ENCODE measurements around the gene IFI6. TPM values are rescaled to one million over a fixed set of nuclear protein-coding genes. Genes with fewer than 3 reads are reported as not detected.
"Not testable (repeated sequence)": the region's sequence is repeated elsewhere in the genome, so short reads cannot be mapped to it uniquely, and the experiment has no call there.

Gene IFI6
- total and polyA plus RNA-seq, 2 donors (not counting 1 experiment from before 2014, with no cell fraction given), result 11.7 to 12.0 TPM

- H3K27ac Mint-ChIP-seq; H3K9ac ChIP-seq (ENCODE audit: low read length); H3K4me2 ChIP-seq (replicated peaks; ENCODE audit: low read depth, low read length, poor library complexity, severe bottlenecking); H3K27me3 Mint-ChIP-seq; H4K20me1 ChIP-seq (ENCODE audit: control insufficient read depth, insufficient read depth, low read length, poor library complexity, severe bottlenecking); H2AFZ ChIP-seq (ENCODE audit: insufficient read depth, low read depth, low read length, poor library complexity, severe bottlenecking); intact Hi-C loops (cut with micrococcal nuclease); DNase-seq; H3K4me3 ChIP-seq (ENCODE audit: control extremely low read depth in 1 of 5, extremely low read depth in 1 of 5, insufficient read depth in 1 of 5, low read depth in 2 of 5, low read length in 4 of 5); H3K27me3 ChIP-seq (replicated peaks in 1 of 4; ENCODE audit: control extremely low read depth in 1 of 4, control insufficient read depth in 3 of 4, insufficient read depth in 4 of 4, low read length in 3 of 4); H3K4me3 Mint-ChIP-seq; H3K9me3 ChIP-seq (ENCODE audit: control extremely low read depth in 1 of 3, control insufficient read depth in 2 of 3, insufficient read depth in 1 of 3, low read length in 2 of 3); ATAC-seq (ENCODE audit: low read depth); H3K9me3 Mint-ChIP-seq (ENCODE audit: insufficient read depth): not testable (repeated sequence)
- POLR2A ChIA-PET, result interaction anchor here (0.7 to 1.1 kb wide), 4 partner anchors 14 to 35 kb away, joined by 3 to 9 read pairs (median 4); no protein-coding TSS in a partner anchor
- Histone ChIP-seq H3K27ac (ENCODE audit: low read length in 2 of 2) (peak overlapping the region in 1 of 2 donors; percentile 75), H3K79me2 (ENCODE audit: control insufficient read depth, insufficient read depth, low read length) (peaks cover 30% of the 10 kb centered on the region), H3K4me1 (ENCODE audit: control insufficient read depth in 2 of 2, insufficient read depth in 2 of 2, low read length in 2 of 2) (peaks cover 94 to 100% of the 10 kb centered on the region in 2 donors), H3K36me3 (replicated peaks in 1 of 2; ENCODE audit: control extremely low read depth in 1 of 2, control insufficient read depth in 1 of 2, extremely low read depth in 1 of 2, insufficient read depth in 2 of 2, low read length in 1 of 2) (peaks cover 0 to 22% of the 10 kb centered on the region in 2 experiments)
- peaks cover 61% of the 10 kb centered on the region for H3K4me1 Mint-ChIP-seq
- 95% methylated on average over 4 of the region's 4 CpGs for WGBS (ENCODE audit: insufficient coverage)
- CTCF ChIA-PET, result interaction anchor here (1.1 to 6.1 kb wide), 3 partner anchors 21 to 232 kb away, joined by 3 to 51 read pairs (median 7); no protein-coding TSS in a partner anchor
These were observed 44.3 kb downstream of the IFI6 start for GRCh38 chr1:27627733-27628132.

DNA sequence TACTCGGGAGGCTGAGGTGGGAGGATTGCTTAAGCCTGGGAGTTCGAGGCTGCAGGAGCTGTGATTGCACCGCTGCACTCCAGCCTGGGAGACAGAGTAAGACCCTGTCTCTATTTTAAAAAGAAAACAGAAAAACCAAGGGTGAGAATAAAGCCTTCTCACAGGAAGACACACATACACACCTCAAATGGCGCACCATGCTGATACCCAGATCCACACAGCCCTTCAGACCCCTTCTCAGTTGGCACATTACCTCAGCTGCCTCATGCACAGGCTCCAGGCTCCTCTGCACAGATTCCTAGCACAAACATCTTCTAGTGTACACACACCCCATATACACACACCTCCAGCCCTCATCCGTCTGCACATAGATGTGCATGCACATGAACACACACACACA is 44.9 kb downstream of the IFI6 start:
- Histone ChIP-seq H3K79me2 (ENCODE audit: control insufficient read depth, insufficient read depth, low read length) (peaks cover 30% of the 10 kb centered on the region), H4K20me1 (ENCODE audit: control insufficient read depth, insufficient read depth, low read length, poor library complexity, severe bottlenecking) (peaks cover 4% of the 10 kb centered on the region), H3K9me3 (ENCODE audit: control extremely low read depth in 1 of 3, control insufficient read depth in 2 of 3, insufficient read depth in 1 of 3, low read length in 2 of 3) (no peaks in the 10 kb centered on the region), H3K4me1 (ENCODE audit: control insufficient read depth in 2 of 2, insufficient read depth in 2 of 2, low read length in 2 of 2) (peaks cover 87 to 99% of the 10 kb centered on the region in 2 donors), H3K4me2 (replicated peaks; ENCODE audit: low read depth, low read length, poor library complexity, severe bottlenecking) (peak overlapping the region; percentile 91), H3K36me3 (replicated peaks in 1 of 2; ENCODE audit: control extremely low read depth in 1 of 2, control insufficient read depth in 1 of 2, extremely low read depth in 1 of 2, insufficient read depth in 2 of 2, low read length in 1 of 2) (peaks cover 0 to 24% of the 10 kb centered on the region in 2 experiments), H3K9ac (ENCODE audit: low read length) (no peak overlapping the region), H2AFZ (ENCODE audit: insufficient read depth, low read depth, low read length, poor library complexity, severe bottlenecking) (no peak overlapping the region), H3K27me3 (replicated peaks in 1 of 4; ENCODE audit: control extremely low read depth in 1 of 4, control insufficient read depth in 3 of 4, insufficient read depth in 4 of 4, low read length in 3 of 4) (no peaks in the 10 kb centered on the region), H3K27ac (ENCODE audit: low read length in 2 of 2) (peak overlapping the region; percentile 87 to 88), H3K4me3 (ENCODE audit: control extremely low read depth in 1 of 5, extremely low read depth in 1 of 5, insufficient read depth in 1 of 5, low read depth in 2 of 5, low read length in 4 of 5) (no peak overlapping the region)
- ChIA-PET CTCF (interaction anchor here (0.8 to 1.1 kb wide), 2 partner anchors 36 to 232 kb away, joined by 3 read pairs; no protein-coding TSS in a partner anchor), POLR2A (interaction anchor here (1.0 kb wide), 1 partner anchor 15 kb away, joined by 3 read pairs; no protein-coding TSS in a partner anchor)
- WGBS (ENCODE audit: insufficient coverage), result 96% methylated on average over 2 of the region's 5 CpGs
- TF ChIP-seq CTCF (IDR thresholded peaks at IDR 0.05), result no peak
- intact Hi-C loops (cut with micrococcal nuclease), result no loop called here
- Mint-ChIP-seq H3K9me3 (ENCODE audit: insufficient read depth) (no peaks in the 10 kb centered on the region), H3K27me3 (no peaks in the 10 kb centered on the region), H3K4me1 (peaks cover 55% of the 10 kb centered on the region), H3K4me3 (peak overlapping the region; percentile 57), H3K27ac (peak overlapping the region; percentile 90)
- DNase-seq, result no peak
- no peak for ATAC-seq (ENCODE audit: low read depth)

Data from B cell (primary cell).